CD14-positive monocyte (primary cell): ENCODE measurements around the gene CMPK1. TPM values are rescaled to one million over a fixed set of nuclear protein-coding genes. Genes with fewer than 3 reads are reported as not detected.

ENCODE experiments used
- DNase-seq, 3 donors: peaks; one replicate each; pipeline ENCODE4 v3.0.0-alpha.2; 2011 to 2022
- H2AFZ ChIP-seq: 2 replicates; pipeline ENCODE4 v1.6.0; 2012; ENCODE audit warnings: mild to moderate bottlenecking, low read depth, low read length, inconsistent platforms; ENCODE audit not compliant: insufficient read depth, poor library complexity, severe bottlenecking
- H3K27ac ChIP-seq, 2 donors: 1 replicate in 1 of 2; 2 replicates in 1 of 2; pipeline ENCODE4 v1.5.1; 2012 to 2013; ENCODE audit warnings: low read length in 2 of 2, control low read depth in 1 of 2, inconsistent platforms in 1 of 2, low read depth in 1 of 2, mild to moderate bottlenecking in 1 of 2
- H3K27me3 ChIP-seq, 2 donors: one replicate each; pipeline versions ENCODE4 v1.6.0 to v1.6.1; 2011 to 2013; ENCODE audit warnings: low read length in 2 of 2; ENCODE audit not compliant: control insufficient read depth in 2 of 2, insufficient read depth in 2 of 2
- H3K36me3 ChIP-seq, 2 donors: replicated peaks in 1 of 2; 1 replicate in 1 of 2; 2 replicates in 1 of 2; pipeline versions ENCODE4 v1.5.1 to v1.6.1; 2012 to 2013; ENCODE audit warnings: low read length in 2 of 2, control low read depth in 1 of 2, inconsistent platforms in 1 of 2, mild to moderate bottlenecking in 1 of 2; ENCODE audit not compliant: insufficient read depth in 2 of 2, control insufficient read depth in 1 of 2
- H3K4me1 ChIP-seq, 2 donors: 1 replicate in 1 of 2; 2 replicates in 1 of 2; pipeline versions ENCODE4 v1.5.1 to v1.6.1; 2012 to 2013; ENCODE audit warnings: low read length in 2 of 2, control low read depth in 1 of 2, inconsistent platforms in 1 of 2, mild to moderate bottlenecking in 1 of 2, moderate library complexity in 1 of 2; ENCODE audit not compliant: insufficient read depth in 2 of 2, control insufficient read depth in 1 of 2
- H3K4me2 ChIP-seq: replicated peaks from 2 replicates; pipeline ENCODE3; 2012; ENCODE audit warnings: low read length, moderate library complexity, mild to moderate bottlenecking; ENCODE audit not compliant: poor library complexity, severe bottlenecking; ENCODE audit errors: extremely low read depth
- H3K4me3 ChIP-seq, 3 experiments: fragments of 200-600 bp in 1 of 3; sonication (generic) in 1 of 3; replicated peaks in 1 of 3; 1 replicate in 2 of 3; 2 replicates in 1 of 3; pipeline ENCODE4 v1.5.1; 2011 to 2013; ENCODE audit warnings: low read length in 3 of 3, mild to moderate bottlenecking in 3 of 3, control low read depth in 2 of 3, low read depth in 2 of 3, inconsistent platforms in 1 of 3, moderate library complexity in 1 of 3
- H3K79me2 ChIP-seq: 2 replicates; pipeline ENCODE4 v1.6.0; 2012; ENCODE audit warnings: mild to moderate bottlenecking, control low read depth, inconsistent platforms, low read length, moderate library complexity; ENCODE audit not compliant: insufficient read depth
- H3K9ac ChIP-seq: 2 replicates; pipeline ENCODE4 v1.6.0; 2017; ENCODE audit warnings: low read length, mild to moderate bottlenecking; ENCODE audit not compliant: insufficient read depth, poor library complexity, severe bottlenecking
- H3K9me3 ChIP-seq, 2 donors: replicated peaks in 1 of 2; 1 replicate in 1 of 2; 2 replicates in 1 of 2; pipeline versions ENCODE4 v1.5.1 to v1.6.1; 2012 to 2013; ENCODE audit warnings: low read length in 2 of 2, control low read depth in 1 of 2; ENCODE audit not compliant: control insufficient read depth in 1 of 2, insufficient read depth in 1 of 2
- H4K20me1 ChIP-seq: 2 replicates; pipeline ENCODE4 v1.6.0; 2012; ENCODE audit warnings: mild to moderate bottlenecking, low read length, control low read depth, moderate library complexity; ENCODE audit not compliant: insufficient read depth
- H3K27ac Mint-ChIP-seq, 7 donors: one replicate each; pipeline ENCODE4 v1.8.0; 2020; ENCODE audit warnings: mild to moderate bottlenecking in 7 of 7, mixed read lengths in 7 of 7, moderate library complexity in 6 of 7, inconsistent platforms in 2 of 7
- H3K27me3 Mint-ChIP-seq, 3 donors: one replicate each; pipeline ENCODE4 v1.8.0; 2021 to 2022; ENCODE audit warnings: low read depth in 3 of 3, mild to moderate bottlenecking in 3 of 3, mixed read lengths in 3 of 3, moderate library complexity in 3 of 3, inconsistent platforms in 1 of 3
- H3K36me3 Mint-ChIP-seq, 2 donors: one replicate each; pipeline ENCODE4 v1.8.0; 2020; ENCODE audit warnings: mixed read lengths in 2 of 2, inconsistent platforms in 1 of 2, mild to moderate bottlenecking in 1 of 2
- H3K4me1 Mint-ChIP-seq: one replicate; pipeline ENCODE4 v1.8.0; 2020; ENCODE audit warnings: mild to moderate bottlenecking, mixed read lengths
- H3K4me3 Mint-ChIP-seq, 2 donors: one replicate each; pipeline ENCODE4 v1.8.0; 2020; ENCODE audit warnings: mild to moderate bottlenecking in 2 of 2, mixed read lengths in 2 of 2, moderate library complexity in 1 of 2
- H3K9me3 Mint-ChIP-seq, 7 donors: one replicate each; pipeline ENCODE4 v1.8.0; 2020 to 2022; ENCODE audit warnings: mixed read lengths in 7 of 7, mild to moderate bottlenecking in 6 of 7, moderate library complexity in 6 of 7, inconsistent platforms in 2 of 7
- WGBS: methylation state at CpG from one replicate; pipeline ENCODE4 v1.1.5; 2013; ENCODE audit warnings: missing lambda C conversion rate; ENCODE audit not compliant: insufficient coverage; 5-methylcytosine and 5-hydroxymethylcytosine counted together
- intact Hi-C, 2 donors: fragments of 100-400 bp; cut with micrococcal nuclease; formaldehyde crosslinking; loops; one replicate each; pipeline versions ENCODE4 v1.15.0 to v1.15.1; 2023
- polyA plus RNA-seq, 3 donors: library from polyadenylated mRNA; depleted of rRNA in 1 of 3; unstranded in 2 of 3; stranded (reverse) in 1 of 3; fragments of 300-500 nt in 2 of 3; fragments of >200 nt in 1 of 3; fragmentation: Illumina TruSeq in 2 of 3; gene quantifications; 1 replicate in 2 of 3; 2 replicates in 1 of 3; pipeline ENCODE4 v1.2.3, GENCODE V29; 2012 to 2021
- TF ChIP-seq, protein P1 (sequence below): fragments of 200-600 bp; IDR thresholded peaks from one replicate; pipeline ENCODE4 v1.8.0; 2022; ENCODE audit warnings: antibody characterized with exemption, mild to moderate bottlenecking

CMPK1 gene
- polyA plus RNA-seq, 3 donors, result 17.4 to 67.6 (median 65.2) TPM

DNA sequence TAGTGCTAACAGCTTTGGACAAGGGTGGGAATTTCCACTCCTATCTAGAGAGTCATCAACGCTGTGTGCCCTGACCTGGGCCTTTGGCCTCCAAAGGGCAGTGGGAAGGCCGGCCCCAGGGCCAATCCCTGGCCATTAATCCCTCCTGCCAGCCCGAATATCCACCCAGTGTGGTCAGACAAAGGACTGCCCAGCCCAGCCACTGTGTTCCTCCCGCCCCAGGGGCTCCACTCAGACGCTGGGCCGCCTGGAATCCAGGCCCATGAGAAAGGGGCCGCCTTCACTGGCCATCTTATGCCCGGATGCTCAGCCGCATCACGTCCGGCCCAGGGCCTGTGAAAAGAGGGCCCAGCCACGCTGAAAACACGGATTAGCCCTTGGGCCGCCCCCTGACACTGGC lies 78.8 kb downstream of the CMPK1 start:
- H3K4me2 ChIP-seq, result no peak overlapping the region
- TF ChIP-seq, protein P1, sequence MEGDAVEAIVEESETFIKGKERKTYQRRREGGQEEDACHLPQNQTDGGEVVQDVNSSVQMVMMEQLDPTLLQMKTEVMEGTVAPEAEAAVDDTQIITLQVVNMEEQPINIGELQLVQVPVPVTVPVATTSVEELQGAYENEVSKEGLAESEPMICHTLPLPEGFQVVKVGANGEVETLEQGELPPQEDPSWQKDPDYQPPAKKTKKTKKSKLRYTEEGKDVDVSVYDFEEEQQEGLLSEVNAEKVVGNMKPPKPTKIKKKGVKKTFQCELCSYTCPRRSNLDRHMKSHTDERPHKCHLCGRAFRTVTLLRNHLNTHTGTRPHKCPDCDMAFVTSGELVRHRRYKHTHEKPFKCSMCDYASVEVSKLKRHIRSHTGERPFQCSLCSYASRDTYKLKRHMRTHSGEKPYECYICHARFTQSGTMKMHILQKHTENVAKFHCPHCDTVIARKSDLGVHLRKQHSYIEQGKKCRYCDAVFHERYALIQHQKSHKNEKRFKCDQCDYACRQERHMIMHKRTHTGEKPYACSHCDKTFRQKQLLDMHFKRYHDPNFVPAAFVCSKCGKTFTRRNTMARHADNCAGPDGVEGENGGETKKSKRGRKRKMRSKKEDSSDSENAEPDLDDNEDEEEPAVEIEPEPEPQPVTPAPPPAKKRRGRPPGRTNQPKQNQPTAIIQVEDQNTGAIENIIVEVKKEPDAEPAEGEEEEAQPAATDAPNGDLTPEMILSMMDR, result no peak
- peaks cover 23 to 31% of the 10 kb centered on the region in 2 donors for H3K27me3 ChIP-seq
- peaks cover 5% of the 10 kb centered on the region for H3K4me1 Mint-ChIP-seq
- no peaks in the 10 kb centered on the region for H3K36me3 ChIP-seq
- peaks cover 0 to 10% of the 10 kb centered on the region in 2 donors for H3K9me3 ChIP-seq
- H3K27me3 Mint-ChIP-seq, result peaks cover 33 to 46% (median 42%) of the 10 kb centered on the region in 3 donors
- no peak overlapping the region for H3K4me3 ChIP-seq
- 97% methylated on average over 14 of the region's 14 CpGs for WGBS
- H3K79me2 ChIP-seq, result no peaks in the 10 kb centered on the region
- H3K9ac ChIP-seq, result no peak overlapping the region
- peaks cover 0 to 4% (median 2%) of the 10 kb centered on the region in 7 donors for H3K9me3 Mint-ChIP-seq
- no peak overlapping the region for H2AFZ ChIP-seq
- DNase-seq, result no peak
- H3K4me3 Mint-ChIP-seq, result no peak overlapping the region
- no peaks in the 10 kb centered on the region for H4K20me1 ChIP-seq
- no peaks in the 10 kb centered on the region for H3K4me1 ChIP-seq
- H3K27ac Mint-ChIP-seq, result no peak overlapping the region
- no peak overlapping the region for H3K27ac ChIP-seq
- no peaks in the 10 kb centered on the region for H3K36me3 Mint-ChIP-seq
- intact Hi-C loops, result no loop called here

DNA sequence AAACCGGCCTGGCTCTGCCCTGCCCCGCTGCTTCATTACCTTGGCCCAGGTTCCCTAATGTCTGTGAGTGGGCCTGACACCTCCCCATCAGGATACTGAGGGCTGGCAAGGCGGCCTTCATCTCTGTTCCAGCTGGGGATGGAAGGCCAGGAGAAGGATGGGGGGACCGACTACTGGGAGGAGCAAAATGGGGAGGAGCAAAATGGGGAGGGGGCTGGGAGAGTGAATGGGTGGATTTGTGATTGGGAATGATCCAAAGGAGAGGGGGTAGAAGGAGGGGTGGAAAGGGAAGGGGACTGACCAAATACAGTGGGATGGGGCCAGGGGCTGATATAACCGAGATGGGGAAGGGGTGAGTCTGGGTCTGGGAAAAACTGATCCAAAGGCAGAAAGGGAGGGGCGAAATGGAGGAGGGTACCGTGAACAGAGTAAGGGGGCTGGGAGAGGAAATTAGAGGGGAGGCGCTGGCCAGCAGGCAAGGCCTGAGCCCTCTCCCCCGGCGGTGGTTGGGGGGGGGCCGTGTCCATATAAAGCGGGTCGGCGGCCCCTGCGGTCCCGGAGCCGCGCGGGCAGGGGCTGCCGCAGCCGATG lies 82.2 kb downstream of the CMPK1 start, which contains the start of gene FOXE3:
TSS of gene FOXE3 (plus strand) at position 558 of the 591 bp plus-strand sequence. CDS start at position 589, 31 bp downstream.
- Mint-ChIP-seq H3K4me1 (peaks cover 3% of the 10 kb centered on the region), H3K36me3 (no peaks in the 10 kb centered on the region), H3K27ac (no peak within 1 kb of the TSS), H3K9me3 (peaks cover 0 to 13% (median 3%) of the 10 kb centered on the region in 7 donors), H3K4me3 (peak within 1 kb of the TSS in 1 of 2 donors; percentile 86), H3K27me3 (peaks cover 63 to 70% (median 66%) of the 10 kb centered on the region in 3 donors)
- 31% methylated on average over 20 of the region's 21 CpGs for WGBS
- Histone ChIP-seq H4K20me1 (no peaks in the 10 kb centered on the region), H3K36me3 (no peaks in the 10 kb centered on the region), H3K79me2 (no peaks in the 10 kb centered on the region), H3K4me3 (no peak within 1 kb of the TSS), H3K27me3 (peaks cover 50 to 61% of the 10 kb centered on the region in 2 donors), H3K4me1 (no peaks in the 10 kb centered on the region), H2AFZ (no peak within 1 kb of the TSS), H3K9ac (no peak within 1 kb of the TSS), H3K9me3 (peaks cover 0 to 15% of the 10 kb centered on the region in 2 donors), H3K27ac (no peak within 1 kb of the TSS), H3K4me2 (peak within 1 kb of the TSS; percentile 26)
- TF ChIP-seq, protein P1, result no peak
- no peak for DNase-seq
- intact Hi-C loops, result no loop called here
